D721Med (cell line): Measurements from ENCODE around the gene ZNF175.

Experiments
- DNase-seq: peaks from one replicate; pipeline ENCODE4 v3.0.0; 2011; ENCODE audit warnings: low spot score; ENCODE audit not compliant: insufficient read length
- FAIRE-seq: peaks from 2 replicates; lab custom pipeline; 2011; peaks lifted over from hg19 to GRCh38; lab: Jason Lieb, UNC
- CTCF ChIP-seq: IDR thresholded peaks from 2 replicates; pipeline ENCODE4 v1.5.1; 2012; ENCODE audit warnings: mild to moderate bottlenecking, control low read depth; ENCODE audit not compliant: insufficient read depth; ENCODE audit errors: missing control alignments

The ZNF175 gene

DNA sequence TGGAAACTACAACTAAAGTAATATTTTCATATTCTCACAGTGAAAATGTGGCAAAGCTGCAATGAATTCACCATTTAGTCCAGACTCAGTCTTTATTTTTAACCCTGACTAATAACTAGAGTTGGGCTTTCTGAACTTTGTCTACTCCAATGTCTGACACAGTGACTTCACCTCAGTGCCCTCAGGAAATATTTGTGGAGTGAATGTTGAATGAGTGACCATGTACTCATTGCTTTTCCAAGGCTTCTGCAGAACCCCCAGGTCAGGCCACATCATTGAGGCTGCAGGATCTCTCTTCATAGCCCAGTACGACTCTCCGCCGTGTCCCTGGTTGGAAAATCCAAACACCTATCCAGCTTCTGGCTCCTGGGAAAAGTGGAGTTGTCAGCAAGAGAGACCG is 1.8 kb downstream of the ZNF175 start:
- DNase-seq: no peak
- FAIRE-seq: no peak
- no peak for TF ChIP-seq CTCF

GRCh38 chr19:51573331-51573730 is 2.2 kb downstream of the ZNF175 start:
- FAIRE-seq (no peak), DNase-seq (no peak)
- no peak for TF ChIP-seq CTCF

DNA sequence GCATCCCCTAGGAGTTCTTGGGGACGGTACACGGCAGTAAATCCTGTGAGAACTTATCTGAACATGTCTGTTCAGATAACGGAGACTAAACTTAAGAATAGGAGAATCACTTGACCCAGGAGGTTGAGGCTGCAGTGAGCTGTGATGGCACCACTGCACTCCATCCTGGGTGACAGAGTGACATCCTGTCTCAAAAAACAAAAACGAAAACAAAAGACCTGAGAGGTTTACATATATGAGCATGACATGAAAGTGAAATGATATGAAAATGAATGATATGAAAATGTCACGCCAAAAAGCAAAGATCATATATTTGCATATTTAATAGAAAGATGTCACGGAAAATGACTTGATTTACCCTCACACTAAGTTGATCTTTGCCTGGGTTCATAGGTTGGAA is 5.8 kb downstream of the ZNF175 start:
- DNase-seq (no peak), FAIRE-seq (no peak)
- TF ChIP-seq CTCF: no peak

GRCh38 chr19:51586103-51586728 is 15.1 kb downstream of the ZNF175 start:
- DNase-seq: no peak
- no peak for FAIRE-seq
- no peak for TF ChIP-seq CTCF

DNA sequence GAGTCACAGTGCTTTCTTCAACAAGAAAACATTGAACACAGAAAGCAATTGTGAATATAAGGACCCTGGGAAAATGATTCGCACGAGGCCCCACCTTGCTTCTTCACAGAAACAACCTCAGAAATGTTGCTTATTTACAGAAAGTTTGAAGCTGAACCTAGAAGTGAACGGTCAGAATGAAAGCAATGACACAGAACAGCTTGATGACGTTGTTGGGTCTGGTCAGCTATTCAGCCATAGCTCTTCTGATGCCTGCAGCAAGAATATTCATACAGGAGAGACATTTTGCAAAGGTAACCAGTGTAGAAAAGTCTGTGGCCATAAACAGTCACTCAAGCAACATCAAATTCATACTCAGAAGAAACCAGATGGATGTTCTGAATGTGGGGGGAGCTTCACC is 15.7 kb downstream of the ZNF175 start:
- DNase-seq (no peak), FAIRE-seq (no peak)
- TF ChIP-seq CTCF: no peak

DNA sequence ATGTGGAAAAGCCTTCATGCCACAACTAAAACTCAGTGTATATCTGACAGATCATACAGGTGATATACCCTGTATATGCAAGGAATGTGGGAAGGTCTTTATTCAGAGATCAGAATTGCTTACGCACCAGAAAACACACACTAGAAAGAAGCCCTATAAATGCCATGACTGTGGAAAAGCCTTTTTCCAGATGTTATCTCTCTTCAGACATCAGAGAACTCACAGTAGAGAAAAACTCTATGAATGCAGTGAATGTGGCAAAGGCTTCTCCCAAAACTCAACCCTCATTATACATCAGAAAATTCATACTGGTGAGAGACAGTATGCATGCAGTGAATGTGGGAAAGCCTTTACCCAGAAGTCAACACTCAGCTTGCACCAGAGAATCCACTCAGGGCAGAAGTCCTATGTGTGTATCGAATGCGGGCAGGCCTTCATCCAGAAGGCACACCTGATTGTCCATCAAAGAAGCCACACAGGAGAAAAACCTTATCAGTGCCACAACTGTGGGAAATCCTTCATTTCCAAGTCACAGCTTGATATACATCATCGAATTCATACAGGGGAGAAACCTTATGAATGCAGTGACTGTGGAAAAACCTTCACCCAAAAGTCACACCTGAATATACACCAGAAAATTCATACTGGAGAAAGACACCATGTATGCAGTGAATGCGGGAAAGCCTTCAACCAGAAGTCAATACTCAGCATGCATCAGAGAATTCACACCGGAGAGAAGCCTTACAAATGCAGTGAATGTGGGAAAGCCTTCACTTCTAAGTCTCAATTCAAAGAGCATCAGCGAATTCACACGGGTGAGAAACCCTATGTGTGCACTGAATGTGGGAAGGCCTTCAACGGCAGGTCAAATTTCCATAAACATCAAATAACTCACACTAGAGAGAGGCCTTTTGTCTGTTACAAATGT is 16.4 kb downstream of the ZNF175 start:
- no peak for TF ChIP-seq CTCF
- no peak for FAIRE-seq
- no peak for DNase-seq

DNA sequence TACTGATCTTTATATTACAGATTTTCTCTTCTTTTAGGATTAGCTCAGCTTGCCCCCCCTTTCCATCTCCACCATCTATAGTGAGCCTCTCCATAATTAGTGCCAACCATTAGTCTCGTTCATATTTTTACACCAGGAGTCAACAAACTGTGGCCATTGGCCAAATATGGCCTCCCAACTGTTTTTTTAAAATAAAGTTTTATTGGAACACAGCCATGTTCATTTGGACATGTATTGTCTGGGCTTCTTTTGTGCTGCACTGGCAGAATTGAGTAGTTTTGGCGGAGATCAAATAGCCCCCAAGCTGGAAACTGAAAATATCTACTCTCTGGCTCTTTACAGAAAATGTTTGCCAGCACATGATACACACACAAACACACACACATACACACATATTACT is 18.4 kb downstream of the ZNF175 start:
- no peak for TF ChIP-seq CTCF
- no peak for FAIRE-seq
- DNase-seq: no peak
